Right renal cortex interstitium (tissue), 3 donors: ENCODE measurements around the gene RNF141. TPM values are rescaled to one million over a fixed set of nuclear protein-coding genes. Genes with fewer than 3 reads are reported as not detected.

Experiments
- DNase-seq, 3 donors: peaks; one replicate each; pipeline ENCODE4 v3.0.0-alpha.2; 2013; ENCODE audit warnings: low read depth in 3 of 3, low spot score in 2 of 3
- polyA plus RNA-seq, 3 donors: library from polyadenylated mRNA; unstranded; fragments of 120-200 nt; gene quantifications; one replicate each; pipeline ENCODE4 v1.2.1, GENCODE V29; 2013; ENCODE audit not compliant: insufficient read length in 3 of 3

Gene RNF141
- polyA plus RNA-seq: 10 to 100 TPM; 42.7 to 49.9 (median 48.3) TPM

DNA sequence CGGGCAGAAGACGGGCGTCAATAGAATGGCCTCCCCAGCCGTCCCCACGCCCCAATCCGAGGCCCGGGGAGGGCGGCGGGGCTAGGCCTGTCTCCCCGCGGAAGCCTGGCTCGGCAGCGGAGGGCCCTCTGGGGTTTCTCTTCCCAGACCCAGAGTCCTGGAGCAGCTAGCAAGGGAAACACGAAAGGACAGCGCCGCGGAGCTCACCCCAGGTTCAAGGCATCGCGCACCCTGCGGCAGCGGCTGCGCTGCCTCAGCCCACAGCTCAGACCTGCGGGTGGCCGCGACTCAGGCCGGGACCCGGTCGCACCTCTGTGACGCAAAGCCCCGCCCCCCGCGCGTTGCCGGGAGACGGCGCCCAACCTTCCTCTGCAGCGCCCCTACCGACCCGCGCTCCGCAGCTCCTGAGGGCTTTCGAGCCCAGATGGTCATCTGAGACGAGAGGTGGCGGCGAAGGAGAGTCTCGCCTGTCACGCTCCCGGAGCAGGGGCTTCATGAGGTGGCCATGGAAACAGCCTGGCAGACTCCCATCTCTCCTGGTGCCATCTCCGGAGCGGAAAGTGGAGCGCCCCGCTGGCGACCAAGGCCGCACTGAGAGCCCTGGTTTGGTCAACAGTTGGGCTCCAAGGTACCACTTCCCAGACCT is at the start of gene RNF141:
Gene RNF141, minus strand, starts transcription at position 273 of the 646 bp plus-strand sequence. CDS start 7,029 bp downstream, outside the sequence.
- DNase-seq: peak; percentile 82 to 90 (median 87)

- DNase-seq: no peak
Observed at GRCh38 chr11:10590218-10590915, 49.4 kb upstream of the RNF141 start.

DNA sequence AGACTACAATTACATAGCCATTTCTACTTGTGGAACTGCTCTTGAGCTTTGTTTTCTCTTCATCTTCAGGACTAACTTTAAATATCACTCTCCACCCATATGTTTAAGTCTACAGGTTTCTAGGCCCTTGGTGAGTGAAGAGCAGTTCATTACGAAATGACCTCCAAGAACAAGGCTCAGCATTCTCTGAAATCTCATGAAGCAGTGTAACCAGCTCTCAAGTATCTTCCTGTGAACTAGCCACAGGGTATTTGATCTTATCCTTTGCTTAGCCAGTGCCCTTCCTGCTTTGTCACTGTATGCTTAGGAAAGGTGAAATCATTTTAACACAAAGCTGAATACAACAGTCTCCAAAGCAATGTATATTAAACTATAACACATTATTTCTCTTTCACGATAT is 47.9 kb upstream of the RNF141 start:
- no peak for DNase-seq

- no peak for DNase-seq
Observed at GRCh38 chr11:10587995-10588394, 47.0 kb upstream of the RNF141 start.

- DNase-seq: no peak
Observed at GRCh38 chr11:10587388-10587787, 46.4 kb upstream of the RNF141 start.

- peak; percentile 39 to 49 (median 47) for DNase-seq
Observed at GRCh38 chr11:10584071-10584501, 43.1 kb upstream of the RNF141 start.

- DNase-seq: no peak
Observed at GRCh38 chr11:10581481-10582019, 40.6 kb upstream of the RNF141 start.

DNA sequence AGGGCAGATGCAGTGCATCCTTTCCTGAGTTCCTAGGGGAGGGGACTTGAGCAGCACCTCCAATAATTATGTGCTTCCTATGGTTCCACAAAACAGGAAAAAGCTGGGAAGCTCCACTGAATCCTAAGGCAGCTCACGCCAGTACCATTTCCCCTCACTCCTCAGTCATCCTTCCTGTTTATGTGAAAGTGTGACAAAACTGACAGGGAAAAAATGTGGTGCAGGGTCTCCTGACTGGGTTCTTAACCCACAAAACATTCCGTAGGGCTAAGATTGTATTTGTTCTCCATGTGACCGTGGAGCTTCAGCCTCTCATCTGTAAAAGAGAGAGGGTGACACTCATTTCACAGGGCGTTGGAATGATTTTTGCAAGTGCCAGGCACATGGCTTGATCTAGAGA is 39.6 kb upstream of the RNF141 start:
- DNase-seq: no peak

DNA sequence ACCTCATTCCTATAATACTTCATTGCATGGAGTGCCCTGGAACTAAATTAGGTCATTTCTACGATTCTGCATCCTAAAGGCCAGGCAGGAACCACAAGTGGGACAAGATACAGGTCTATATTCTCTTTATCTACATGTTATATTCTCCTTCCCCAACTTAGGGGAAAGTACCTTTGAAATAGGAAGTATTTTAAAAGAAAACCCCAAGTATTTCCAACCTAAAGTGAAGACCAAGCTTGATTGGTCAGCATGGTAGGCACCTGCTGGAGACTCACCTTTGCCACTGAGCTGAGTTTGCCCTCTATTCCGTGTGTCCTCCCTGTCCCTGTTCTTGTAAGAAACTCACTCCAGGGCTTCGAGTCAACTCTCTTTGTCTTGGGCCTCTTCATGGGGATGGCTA is 38.7 kb upstream of the RNF141 start:
- DNase-seq: no peak

GRCh38 chr11:10576035-10576398 is 35.0 kb upstream of the RNF141 start:
- no peak for DNase-seq

GRCh38 chr11:10575346-10576034 is 34.5 kb upstream of the RNF141 start:
- DNase-seq: no peak

DNA sequence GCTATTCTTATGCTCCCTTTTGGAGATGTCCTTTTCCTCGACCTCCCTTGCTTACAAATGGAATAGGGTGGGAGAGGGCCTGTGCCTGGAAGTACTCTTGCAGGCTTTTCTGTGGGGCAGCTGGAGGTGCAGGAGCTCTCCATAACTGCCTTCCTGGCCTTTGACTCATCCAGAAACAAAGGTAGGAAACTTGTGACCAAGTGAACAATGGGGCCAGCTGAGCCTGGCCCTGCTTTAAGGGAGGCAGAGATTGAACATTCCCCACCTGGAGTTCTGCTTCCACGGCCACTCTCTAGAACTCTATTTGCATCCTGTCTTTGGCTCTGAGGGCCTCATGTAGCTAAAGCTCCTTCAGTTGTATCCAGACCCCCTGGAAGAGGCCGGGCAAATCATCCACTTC is 32.6 kb upstream of the RNF141 start:
- no peak for DNase-seq

DNA sequence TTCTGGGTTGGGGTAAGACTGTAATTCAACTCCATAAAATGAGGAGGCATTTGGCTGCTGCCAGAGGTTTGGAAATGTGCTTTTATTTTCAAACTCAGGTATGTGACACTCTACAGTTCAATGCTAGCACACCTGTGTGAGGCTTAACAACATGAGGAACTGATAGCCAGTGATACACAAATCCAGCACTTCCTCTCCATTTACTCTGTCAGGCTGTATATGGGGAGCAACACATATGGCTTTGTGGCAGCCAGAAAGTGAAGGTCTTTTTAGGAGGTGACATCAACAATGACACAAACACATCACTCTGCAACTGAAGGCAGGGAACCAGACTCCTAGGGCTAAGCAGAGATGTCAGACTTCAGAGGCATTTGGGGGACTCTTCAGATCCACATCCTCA is 32.0 kb upstream of the RNF141 start:
- no peak for DNase-seq

- no peak for DNase-seq
Observed at GRCh38 chr11:10572533-10572932, 31.5 kb upstream of the RNF141 start.

DNA sequence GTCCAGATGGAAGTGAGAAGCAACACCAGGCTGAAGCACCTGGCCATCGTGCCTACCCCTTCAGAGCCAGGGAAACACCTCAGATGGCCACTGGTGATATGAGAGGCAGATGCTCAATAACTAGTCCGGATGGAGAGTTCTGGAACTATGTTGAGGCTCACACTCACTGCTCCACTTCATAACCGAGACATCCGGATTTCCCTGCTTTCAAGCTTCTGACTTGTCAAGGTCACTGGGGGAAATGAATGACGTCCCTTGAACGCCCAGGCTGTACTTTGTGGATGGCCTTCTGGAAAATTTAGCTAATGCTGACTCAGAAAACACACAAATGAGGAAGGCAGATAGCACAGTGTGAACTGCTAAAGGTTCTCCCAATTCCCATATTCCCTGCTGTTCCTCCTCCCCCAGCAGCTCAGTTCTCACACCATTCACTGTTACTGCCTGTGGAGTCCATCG is 27.5 kb upstream of the RNF141 start, which contains the start of gene LYVE1:
Gene LYVE1, minus strand, starts transcription at position 180 of the 456 bp plus-strand sequence. Its CDS starts 133 bp downstream, at position 47.
- no peak for DNase-seq

DNA sequence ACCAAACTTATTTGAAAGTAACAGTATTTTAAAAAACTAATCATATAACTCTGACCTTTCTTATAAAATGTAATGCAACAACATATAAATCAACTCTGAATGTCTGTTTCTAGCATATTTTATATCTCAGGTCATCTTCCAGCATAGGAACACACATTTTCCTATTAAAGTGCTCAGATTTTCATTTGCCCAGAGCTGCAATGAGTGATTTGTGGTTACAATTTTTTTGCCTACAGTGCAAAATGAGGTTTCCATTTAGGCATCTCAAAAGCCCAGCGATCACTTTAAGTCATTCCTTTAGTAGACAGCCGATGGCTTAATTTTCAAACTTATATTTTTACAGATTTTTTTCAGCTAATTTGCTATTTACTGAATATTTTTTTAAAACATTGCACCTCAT is 26.5 kb upstream of the RNF141 start:
- no peak for DNase-seq

DNA sequence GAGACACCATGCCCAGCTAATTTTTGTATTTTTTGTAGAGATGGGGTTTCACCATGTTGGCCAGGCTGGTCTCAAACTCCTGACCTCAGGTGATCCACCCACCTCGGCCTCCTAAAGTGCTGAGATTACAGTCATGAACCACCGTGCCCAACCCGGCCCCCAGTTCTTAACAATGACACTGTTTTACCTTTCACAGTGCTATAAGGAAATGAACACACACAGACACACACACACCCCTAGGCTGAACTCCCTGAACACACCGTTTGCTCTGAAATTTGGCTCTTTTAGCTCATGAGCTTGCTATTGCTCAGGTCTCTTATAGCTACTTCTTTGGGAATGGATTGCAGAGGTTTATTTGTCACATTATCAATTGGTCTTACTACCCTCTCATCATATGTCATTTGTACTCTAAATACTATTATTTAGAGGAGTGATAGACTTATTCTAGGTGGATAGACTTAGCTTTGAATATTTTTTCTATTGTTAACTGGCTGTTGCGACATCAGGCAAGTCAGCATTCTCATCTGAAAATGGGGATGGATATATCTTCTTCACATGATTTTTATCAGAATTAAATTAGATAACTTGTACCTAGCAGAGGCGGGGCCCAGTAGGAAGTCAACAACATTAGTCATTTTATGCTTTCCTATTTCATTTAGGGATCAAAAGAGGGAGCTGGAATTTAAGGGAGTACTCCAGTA is 25.4 kb upstream of the RNF141 start:
- no peak for DNase-seq

GRCh38 chr11:10565493-10565892 is 24.5 kb upstream of the RNF141 start:
- DNase-seq: no peak

- no peak for DNase-seq
Observed at GRCh38 chr11:10564696-10565318, 23.8 kb upstream of the RNF141 start.

DNA sequence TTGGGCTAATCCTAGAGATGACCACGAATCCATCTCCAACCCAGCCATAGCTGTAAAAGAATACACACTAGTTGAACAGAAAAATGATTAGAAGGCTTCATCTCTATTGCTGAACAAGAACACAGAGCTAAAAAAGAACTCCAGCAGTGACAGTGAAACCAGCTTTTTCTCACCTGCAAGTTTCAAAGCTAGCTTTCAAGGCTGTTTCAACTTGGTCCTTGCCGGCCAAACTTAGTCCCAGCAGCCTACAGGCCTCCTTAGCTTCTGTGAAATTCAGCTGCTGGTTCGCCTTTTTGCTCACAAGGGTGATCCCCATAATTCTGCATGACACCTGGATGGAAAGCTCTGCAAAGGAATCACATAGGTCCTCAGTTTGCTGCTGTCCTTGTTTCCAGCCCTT is 23.0 kb upstream of the RNF141 start:
- DNase-seq: no peak
